SK-N-SH treated with all-trans-retinoic acid at 6 μM for 48 hours (cell line): ENCODE measurements around the gene PKP4.
"Not testable (repeated sequence)": the region's sequence is repeated elsewhere in the genome, so short reads cannot be mapped to it uniquely, and the experiment has no call there.

Experiments
- ATAC-seq: fragments of 200-7000 bp; cut with Tn5 transposase; 3 replicates; pipeline ENCODE4 v1.9.1; 2020; ENCODE audit warnings: mild to moderate bottlenecking, moderate library complexity
- ARNTL ChIP-seq: fragments of 450-650 bp; formaldehyde crosslinking; IDR thresholded peaks from 2 replicates; pipeline ENCODE4 v1.5.0; 2020; ENCODE audit warnings: low read depth, mild to moderate bottlenecking, moderate library complexity, borderline replicate concordance
- BACH2 ChIP-seq: fragments of 250-450 bp; sonication (Bioruptor Pico); IDR thresholded peaks from 2 replicates; pipeline ENCODE4 v1.9.0; 2021; ENCODE audit warnings: mild to moderate bottlenecking, borderline replicate concordance
- ESRRG ChIP-seq: fragments of 250-450 bp; sonication (Bioruptor Pico); IDR thresholded peaks from 2 replicates; pipeline ENCODE4 v1.6.1; 2021; ENCODE audit warnings: mild to moderate bottlenecking
- ISL1 ChIP-seq: fragments of 250-450 bp; sonication (Bioruptor Pico); IDR thresholded peaks from 2 replicates; pipeline ENCODE4 v2.1.2; 2022; ENCODE audit warnings: mild to moderate bottlenecking, moderate library complexity
- OSR1 ChIP-seq: fragments of 250-450 bp; sonication (Bioruptor Pico); IDR thresholded peaks from 2 replicates; pipeline ENCODE4 v1.8.0; 2022; ENCODE audit warnings: moderate library complexity, mild to moderate bottlenecking, inconsistent platforms
- PPARA ChIP-seq: fragments of 250-450 bp; sonication (Bioruptor Pico); IDR thresholded peaks from 2 replicates; pipeline ENCODE4 v1.5.0; 2020; ENCODE audit warnings: mild to moderate bottlenecking, borderline replicate concordance
- RARB ChIP-seq: fragments of 250-450 bp; sonication (Bioruptor Pico); IDR thresholded peaks from 2 replicates; pipeline ENCODE4 v1.8.0; 2021; ENCODE audit warnings: mild to moderate bottlenecking, moderate library complexity
- SNAI2 ChIP-seq: fragments of 250-450 bp; sonication (Bioruptor Pico); IDR thresholded peaks from 2 replicates; pipeline ENCODE4 v1.5.0; 2020; ENCODE audit warnings: mild to moderate bottlenecking, moderate library complexity
- TCF4 ChIP-seq: fragments of 250-450 bp; sonication (Bioruptor Pico); IDR thresholded peaks from 2 replicates; pipeline ENCODE4 v1.8.0; 2021; ENCODE audit warnings: mild to moderate bottlenecking, moderate library complexity, borderline replicate concordance
- TOX ChIP-seq: fragments of 250-450 bp; sonication (Bioruptor Pico); IDR thresholded peaks from 2 replicates; pipeline ENCODE4 v1.8.0; 2021; ENCODE audit warnings: mild to moderate bottlenecking, moderate library complexity, borderline replicate concordance
- TSHZ2 ChIP-seq: fragments of 250-450 bp; sonication (Bioruptor Pico); IDR thresholded peaks from 2 replicates; pipeline ENCODE4 v1.5.0; 2020; ENCODE audit warnings: mild to moderate bottlenecking, moderate library complexity
- ZC3H10 ChIP-seq: fragments of 250-450 bp; sonication (Bioruptor Pico); IDR thresholded peaks from 2 replicates; pipeline ENCODE4 v1.5.1; 2021; ENCODE audit warnings: mild to moderate bottlenecking, moderate library complexity
- ZFP3 ChIP-seq: fragments of 250-450 bp; sonication (Bioruptor Pico); IDR thresholded peaks from 2 replicates; pipeline ENCODE4 v1.5.0; 2020; ENCODE audit warnings: mild to moderate bottlenecking, moderate library complexity
- ZNF70 ChIP-seq: fragments of 450-650 bp; formaldehyde crosslinking; IDR thresholded peaks from 2 replicates; pipeline ENCODE4 v1.5.0; 2020; ENCODE audit warnings: mild to moderate bottlenecking, moderate library complexity
- ZNF8 ChIP-seq: fragments of 450-650 bp; formaldehyde crosslinking; IDR thresholded peaks from 2 replicates; pipeline ENCODE4 v1.5.0; 2020; ENCODE audit warnings: mild to moderate bottlenecking, moderate library complexity
- TF ChIP-seq, protein P1 (sequence below): fragments of 250-450 bp; sonication (Bioruptor Pico); IDR thresholded peaks from 2 replicates; pipeline ENCODE4 v1.5.1; 2020; ENCODE audit warnings: low read depth, mild to moderate bottlenecking, moderate library complexity
- TF ChIP-seq, protein P2 (sequence below): fragments of 250-450 bp; sonication (Bioruptor Pico); IDR thresholded peaks from 2 replicates; pipeline ENCODE4 v1.8.0; 2020; ENCODE audit warnings: mild to moderate bottlenecking, moderate library complexity, borderline replicate concordance
- TF ChIP-seq, protein P3 (sequence below): fragments of 250-450 bp; sonication (Bioruptor Pico); IDR thresholded peaks from 2 replicates; pipeline ENCODE4 v1.5.1; 2021; ENCODE audit warnings: mild to moderate bottlenecking, moderate library complexity

PKP4 gene

GRCh38 chr2:158699323-158699722, 242.6 kb downstream of the PKP4 start:
- ATAC-seq, result no peak

GRCh38 chr2:158701101-158701500, 244.3 kb downstream of the PKP4 start:
- TF ChIP-seq TCF4 (CRISPR knock-in tag), result no peak
- TF ChIP-seq SNAI2 (CRISPR knock-in tag), result no peak
- TF ChIP-seq ZC3H10 (CRISPR knock-in tag), result no peak
- TF ChIP-seq, protein P1, sequence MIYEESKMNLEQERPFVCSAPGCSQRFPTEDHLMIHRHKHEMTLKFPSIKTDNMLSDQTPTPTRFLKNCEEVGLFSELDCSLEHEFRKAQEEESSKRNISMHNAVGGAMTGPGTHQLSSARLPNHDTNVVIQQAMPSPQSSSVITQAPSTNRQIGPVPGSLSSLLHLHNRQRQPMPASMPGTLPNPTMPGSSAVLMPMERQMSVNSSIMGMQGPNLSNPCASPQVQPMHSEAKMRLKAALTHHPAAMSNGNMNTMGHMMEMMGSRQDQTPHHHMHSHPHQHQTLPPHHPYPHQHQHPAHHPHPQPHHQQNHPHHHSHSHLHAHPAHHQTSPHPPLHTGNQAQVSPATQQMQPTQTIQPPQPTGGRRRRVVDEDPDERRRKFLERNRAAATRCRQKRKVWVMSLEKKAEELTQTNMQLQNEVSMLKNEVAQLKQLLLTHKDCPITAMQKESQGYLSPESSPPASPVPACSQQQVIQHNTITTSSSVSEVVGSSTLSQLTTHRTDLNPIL (CRISPR knock-in tag), result no peak
- TF ChIP-seq PPARA, result no peak
- no peak for TF ChIP-seq ZFP3 (CRISPR knock-in tag)
- no peak for TF ChIP-seq ZNF8
- no peak for TF ChIP-seq TSHZ2 (CRISPR knock-in tag)
- no peak for ATAC-seq

More at GRCh38 chr2:158699323-158699722, 242.6 kb downstream of the PKP4 start:
- no peak for TF ChIP-seq RARB (CRISPR knock-in tag)
- TF ChIP-seq TOX, result no peak
- TF ChIP-seq OSR1 (CRISPR knock-in tag), result no peak
- TF ChIP-seq ZNF70, result no peak
- no peak for TF ChIP-seq ESRRG (CRISPR knock-in tag)
- TF ChIP-seq BACH2, result no peak

GRCh38 chr2:158702740-158703139, 246.0 kb downstream of the PKP4 start:
- TF ChIP-seq BACH2, result no peak
- TF ChIP-seq ZC3H10 (CRISPR knock-in tag), result no peak
- no peak for ATAC-seq

DNA sequence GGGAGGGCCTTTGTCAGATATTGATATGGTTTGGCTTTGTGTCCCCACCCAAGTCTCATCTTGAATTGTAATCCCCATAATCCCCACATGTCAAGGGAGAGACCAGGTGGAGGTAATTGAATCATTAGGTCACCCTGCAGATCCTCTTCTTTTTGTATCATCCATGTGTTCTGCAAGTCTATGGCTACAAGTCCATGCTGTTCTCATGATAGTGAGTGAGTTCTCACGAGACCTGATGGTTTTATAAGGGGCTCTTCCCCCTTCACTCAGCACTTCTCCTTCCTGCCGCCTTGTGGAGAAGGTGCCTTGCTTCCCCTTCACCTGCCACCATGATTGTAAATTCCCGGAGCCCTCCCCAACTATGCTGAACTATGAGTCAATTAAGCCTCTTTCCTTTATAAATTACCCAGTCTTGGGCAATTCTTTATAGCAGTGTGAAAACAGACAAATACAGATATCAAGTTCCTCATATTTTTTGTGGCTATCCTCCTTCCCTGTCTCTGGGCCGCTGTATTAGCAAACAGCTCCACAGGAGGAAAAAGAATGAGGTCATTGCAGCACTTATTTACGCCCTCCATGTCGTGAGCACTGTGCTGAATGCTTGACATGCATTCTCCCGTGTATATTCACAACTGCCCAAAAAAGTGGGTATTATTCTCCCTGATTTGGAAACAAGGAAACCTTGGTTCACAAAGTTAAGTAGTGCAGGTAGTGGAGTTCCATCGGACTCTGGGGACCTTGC, 248.1 kb downstream of the PKP4 start:
- ATAC-seq, result not testable (repeated sequence)

GRCh38 chr2:158712791-158713522, 256.2 kb downstream of the PKP4 start:
- ATAC-seq, result no peak
- TF ChIP-seq ZFP3 (CRISPR knock-in tag) (no peak), ARNTL (no peak), ISL1 (CRISPR knock-in tag) (no peak), SNAI2 (CRISPR knock-in tag) (no peak), RARB (CRISPR knock-in tag) (no peak)
- TF ChIP-seq, protein P2, sequence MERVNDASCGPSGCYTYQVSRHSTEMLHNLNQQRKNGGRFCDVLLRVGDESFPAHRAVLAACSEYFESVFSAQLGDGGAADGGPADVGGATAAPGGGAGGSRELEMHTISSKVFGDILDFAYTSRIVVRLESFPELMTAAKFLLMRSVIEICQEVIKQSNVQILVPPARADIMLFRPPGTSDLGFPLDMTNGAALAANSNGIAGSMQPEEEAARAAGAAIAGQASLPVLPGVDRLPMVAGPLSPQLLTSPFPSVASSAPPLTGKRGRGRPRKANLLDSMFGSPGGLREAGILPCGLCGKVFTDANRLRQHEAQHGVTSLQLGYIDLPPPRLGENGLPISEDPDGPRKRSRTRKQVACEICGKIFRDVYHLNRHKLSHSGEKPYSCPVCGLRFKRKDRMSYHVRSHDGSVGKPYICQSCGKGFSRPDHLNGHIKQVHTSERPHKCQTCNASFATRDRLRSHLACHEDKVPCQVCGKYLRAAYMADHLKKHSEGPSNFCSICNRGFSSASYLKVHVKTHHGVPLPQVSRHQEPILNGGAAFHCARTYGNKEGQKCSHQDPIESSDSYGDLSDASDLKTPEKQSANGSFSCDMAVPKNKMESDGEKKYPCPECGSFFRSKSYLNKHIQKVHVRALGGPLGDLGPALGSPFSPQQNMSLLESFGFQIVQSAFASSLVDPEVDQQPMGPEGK, result no peak
- TF ChIP-seq, protein P3, sequence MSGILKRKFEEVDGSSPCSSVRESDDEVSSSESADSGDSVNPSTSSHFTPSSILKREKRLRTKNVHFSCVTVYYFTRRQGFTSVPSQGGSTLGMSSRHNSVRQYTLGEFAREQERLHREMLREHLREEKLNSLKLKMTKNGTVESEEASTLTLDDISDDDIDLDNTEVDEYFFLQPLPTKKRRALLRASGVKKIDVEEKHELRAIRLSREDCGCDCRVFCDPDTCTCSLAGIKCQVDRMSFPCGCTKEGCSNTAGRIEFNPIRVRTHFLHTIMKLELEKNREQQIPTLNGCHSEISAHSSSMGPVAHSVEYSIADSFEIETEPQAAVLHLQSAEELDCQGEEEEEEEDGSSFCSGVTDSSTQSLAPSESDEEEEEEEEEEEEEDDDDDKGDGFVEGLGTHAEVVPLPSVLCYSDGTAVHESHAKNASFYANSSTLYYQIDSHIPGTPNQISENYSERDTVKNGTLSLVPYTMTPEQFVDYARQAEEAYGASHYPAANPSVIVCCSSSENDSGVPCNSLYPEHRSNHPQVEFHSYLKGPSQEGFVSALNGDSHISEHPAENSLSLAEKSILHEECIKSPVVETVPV (CRISPR knock-in tag), result no peak
- TF ChIP-seq, protein P1 (CRISPR knock-in tag), result no peak
